Astrocyte (in vitro differentiated cells and primary cell): Measurements from ENCODE around the gene GPR173. TPM values are rescaled to one million over a fixed set of nuclear protein-coding genes. Genes with fewer than 3 reads are reported as not detected.

ENCODE experiments used
- DNase-seq: peaks from one replicate; pipeline ENCODE4 v3.0.0-alpha.2; 2010; ENCODE audit warnings: low read depth
- FAIRE-seq: peaks from 2 replicates; lab custom pipeline; 2011; peaks lifted over from hg19 to GRCh38; lab: Jason Lieb, UNC
- H2AFZ ChIP-seq: 2 replicates; pipeline ENCODE4 v1.6.0; 2012; ENCODE audit warnings: low read depth, low read length, inconsistent platforms
- H3K27ac ChIP-seq: 2 replicates; pipeline ENCODE4 v1.5.1; 2011; ENCODE audit warnings: low read depth, low read length, inconsistent platforms
- H3K27me3 ChIP-seq: 2 replicates; pipeline ENCODE4 v1.6.0; 2011; ENCODE audit warnings: low read length, inconsistent platforms; ENCODE audit not compliant: insufficient read depth
- H3K36me3 ChIP-seq: 2 replicates; pipeline ENCODE4 v1.5.1; 2011; ENCODE audit warnings: low read length, inconsistent platforms; ENCODE audit not compliant: insufficient read depth
- H3K4me1 ChIP-seq: 2 replicates; pipeline ENCODE4 v1.5.1; 2011; ENCODE audit warnings: low read length, inconsistent platforms; ENCODE audit not compliant: insufficient read depth
- H3K4me2 ChIP-seq: 2 replicates; pipeline ENCODE4 v1.6.0; 2012; ENCODE audit warnings: low read length, inconsistent platforms
- H3K4me3 ChIP-seq: 2 replicates; pipeline ENCODE4 v1.5.1; 2011; ENCODE audit warnings: low read depth, mild to moderate bottlenecking, low read length, inconsistent platforms; ENCODE audit not compliant: insufficient read depth
- H3K79me2 ChIP-seq: 2 replicates; pipeline ENCODE4 v1.6.0; 2012; ENCODE audit warnings: mild to moderate bottlenecking, low read length, inconsistent platforms; ENCODE audit not compliant: insufficient read depth
- H3K9ac ChIP-seq: 2 replicates; pipeline ENCODE4 v1.6.0; 2012; ENCODE audit warnings: mild to moderate bottlenecking, low read length, inconsistent platforms
- H3K9me3 ChIP-seq: 2 replicates; pipeline ENCODE4 v1.5.1; 2012; ENCODE audit warnings: low read depth, mild to moderate bottlenecking, low read length, inconsistent platforms; ENCODE audit not compliant: insufficient read depth
- H4K20me1 ChIP-seq: 2 replicates; pipeline ENCODE4 v1.6.0; 2012; ENCODE audit warnings: low read length, inconsistent platforms; ENCODE audit not compliant: insufficient read depth
- H3K27ac Mint-ChIP-seq: one replicate; pipeline ENCODE4 v1.8.0; 2021; ENCODE audit warnings: mild to moderate bottlenecking, mixed read lengths; ENCODE audit not compliant: unreplicated experiment
- H3K27me3 Mint-ChIP-seq: one replicate; pipeline ENCODE4 v1.8.0; 2021; ENCODE audit warnings: low read depth, mixed read lengths; ENCODE audit not compliant: unreplicated experiment
- H3K36me3 Mint-ChIP-seq: one replicate; pipeline ENCODE4 v1.8.0; 2021; ENCODE audit warnings: low read depth, mixed read lengths; ENCODE audit not compliant: unreplicated experiment
- H3K4me1 Mint-ChIP-seq: one replicate; pipeline ENCODE4 v1.8.0; 2021; ENCODE audit warnings: low read depth, mixed read lengths; ENCODE audit not compliant: unreplicated experiment
- H3K4me3 Mint-ChIP-seq: one replicate; pipeline ENCODE4 v1.8.0; 2021; ENCODE audit warnings: mild to moderate bottlenecking, moderate library complexity, mixed read lengths; ENCODE audit not compliant: unreplicated experiment
- H3K9me3 Mint-ChIP-seq: one replicate; pipeline ENCODE4 v1.8.0; 2021; ENCODE audit warnings: mild to moderate bottlenecking, mixed read lengths; ENCODE audit not compliant: unreplicated experiment
- CTCF ChIP-seq: IDR thresholded peaks from 2 replicates; pipeline ENCODE4 v1.5.1; 2011; ENCODE audit warnings: low read depth, mild to moderate bottlenecking, inconsistent platforms, low read length, moderate library complexity; ENCODE audit not compliant: insufficient read depth
- EZH2 ChIP-seq: IDR thresholded peaks from 2 replicates; pipeline ENCODE4 v1.6.1; 2012; ENCODE audit warnings: mild to moderate bottlenecking, low read length, inconsistent platforms; ENCODE audit not compliant: insufficient read depth
- total RNA-seq: library from RNA; stranded (reverse); gene quantifications from 2 replicates; pipeline ENCODE4 v1.2.1, GENCODE V29; 2021

GPR173 gene
- total RNA-seq, 1 donor from 2014 or later: 8.1 TPM

GRCh38 chrX:53013291-53013690 lies 35.3 kb upstream of the GPR173 start:
- H3K36me3 Mint-ChIP-seq: no peaks in the 10 kb centered on the region
- no peaks in the 10 kb centered on the region for H3K9me3 Mint-ChIP-seq
- no peaks in the 10 kb centered on the region for H3K27me3 Mint-ChIP-seq
- Histone ChIP-seq H3K79me2 (no peaks in the 10 kb centered on the region), H2AFZ (no peak overlapping the region), H3K27ac (no peak overlapping the region), H3K36me3 (no peaks in the 10 kb centered on the region), H4K20me1 (no peaks in the 10 kb centered on the region), H3K4me2 (no peak overlapping the region), H3K4me3 (no peak overlapping the region), H3K27me3 (no peaks in the 10 kb centered on the region), H3K4me1 (no peaks in the 10 kb centered on the region), H3K9ac (no peak overlapping the region), H3K9me3 (no peaks in the 10 kb centered on the region)
- no peak for DNase-seq
- TF ChIP-seq EZH2: no peak
- TF ChIP-seq CTCF: no peak
- H3K4me1 Mint-ChIP-seq: no peaks in the 10 kb centered on the region
- no peak for FAIRE-seq
- H3K4me3 Mint-ChIP-seq: no peak overlapping the region
- no peak overlapping the region for H3K27ac Mint-ChIP-seq

GRCh38 chrX:53018627-53019026 lies 30.0 kb upstream of the GPR173 start:
- Histone ChIP-seq H3K27me3 (no peaks in the 10 kb centered on the region), H2AFZ (no peak overlapping the region), H3K4me1 (no peaks in the 10 kb centered on the region), H3K36me3 (no peaks in the 10 kb centered on the region), H3K4me2 (no peak overlapping the region), H3K9me3 (no peaks in the 10 kb centered on the region), H4K20me1 (no peaks in the 10 kb centered on the region), H3K79me2 (no peaks in the 10 kb centered on the region), H3K9ac (no peak overlapping the region), H3K4me3 (no peak overlapping the region), H3K27ac (no peak overlapping the region)
- Mint-ChIP-seq H3K36me3 (no peaks in the 10 kb centered on the region), H3K27ac (no peak overlapping the region), H3K9me3 (no peaks in the 10 kb centered on the region), H3K4me1 (no peaks in the 10 kb centered on the region), H3K4me3 (no peak overlapping the region), H3K27me3 (peaks cover 7% of the 10 kb centered on the region)
- TF ChIP-seq EZH2 (no peak), CTCF (no peak)
- DNase-seq (no peak), FAIRE-seq (no peak)

- H3K4me1 Mint-ChIP-seq: no peaks in the 10 kb centered on the region
- H3K27ac ChIP-seq: no peak overlapping the region
- H3K36me3 Mint-ChIP-seq: no peaks in the 10 kb centered on the region
- H3K4me2 ChIP-seq: no peak overlapping the region
- H2AFZ ChIP-seq: no peak overlapping the region
- peaks cover 7% of the 10 kb centered on the region for H3K27me3 Mint-ChIP-seq
- TF ChIP-seq EZH2 (no peak), CTCF (no peak)
- FAIRE-seq: no peak
- H3K9ac ChIP-seq: no peak overlapping the region
- no peak for DNase-seq
- no peaks in the 10 kb centered on the region for H4K20me1 ChIP-seq
- H3K4me3 Mint-ChIP-seq: no peak overlapping the region
- H3K36me3 ChIP-seq: no peaks in the 10 kb centered on the region
- H3K79me2 ChIP-seq: no peaks in the 10 kb centered on the region
- no peak overlapping the region for H3K4me3 ChIP-seq
- H3K4me1 ChIP-seq: no peaks in the 10 kb centered on the region
- H3K9me3 ChIP-seq: no peaks in the 10 kb centered on the region
- no peaks in the 10 kb centered on the region for H3K9me3 Mint-ChIP-seq
- no peaks in the 10 kb centered on the region for H3K27me3 ChIP-seq
- no peak overlapping the region for H3K27ac Mint-ChIP-seq
Measured at GRCh38 chrX:53022381-53022780, 26.2 kb upstream of the GPR173 start.
